GM21367 (cell line): ENCODE data around the gene JAG2.

Experiments
- ATAC-seq: cut with Tn5 transposase; IDR thresholded peaks from one replicate; pipeline ENCODE4 v1.9.1; 2021; ENCODE audit not compliant: unreplicated experiment

JAG2 gene

GRCh38 chr14:105142651-105143450, 25.7 kb downstream of the JAG2 start:
- no peak for ATAC-seq

- ATAC-seq, result no peak
These were observed 26.9 kb downstream of the JAG2 start for GRCh38 chr14:105141486-105142281.

GRCh38 chr14:105141026-105141425, 27.6 kb downstream of the JAG2 start:
- no peak for ATAC-seq

GRCh38 chr14:105140581-105140980, 28.0 kb downstream of the JAG2 start:
- ATAC-seq, result no peak

GRCh38 chr14:105139831-105140239, 28.7 kb downstream of the JAG2 start:
- ATAC-seq, result no peak

- no peak for ATAC-seq
These were observed 29.3 kb downstream of the JAG2 start for GRCh38 chr14:105139212-105139825.

GRCh38 chr14:105138551-105139111, 29.9 kb downstream of the JAG2 start:
- no peak for ATAC-seq

- ATAC-seq, result no peak
These were observed 30.5 kb downstream of the JAG2 start for GRCh38 chr14:105138021-105138541.

- ATAC-seq, result no peak
These were observed 31.0 kb downstream of the JAG2 start for GRCh38 chr14:105137481-105138020.

GRCh38 chr14:105136401-105137322, 31.9 kb downstream of the JAG2 start:
- no peak for ATAC-seq

GRCh38 chr14:105135700-105136395, 32.7 kb downstream of the JAG2 start:
- ATAC-seq, result no peak

GRCh38 chr14:105132921-105133654, 35.5 kb downstream of the JAG2 start:
- ATAC-seq, result no peak

- no peak for ATAC-seq
These were observed 37.3 kb downstream of the JAG2 start for GRCh38 chr14:105131241-105131640.

- no peak for ATAC-seq
These were observed 40.5 kb downstream of the JAG2 start for GRCh38 chr14:105128059-105128458.

GRCh38 chr14:105126981-105127329, 41.6 kb downstream of the JAG2 start:
- ATAC-seq, result no peak

- no peak for ATAC-seq
These were observed 42.2 kb downstream of the JAG2 start for GRCh38 chr14:105126126-105126980.

- no peak for ATAC-seq
These were observed 43.8 kb downstream of the JAG2 start for GRCh38 chr14:105124823-105125222.
